Rectal smooth muscle tissue (tissue), 1 donor: ENCODE measurements around the gene GUK1.

ENCODE experiments used
- H3K27ac ChIP-seq: one replicate; pipeline ENCODE4 v1.7.0; 2013; ENCODE audit warnings: low read depth, low read length, inconsistent platforms
- H3K27me3 ChIP-seq: one replicate; pipeline ENCODE4 v1.7.0; 2013; ENCODE audit warnings: low read length; ENCODE audit not compliant: control insufficient read depth, insufficient read depth
- H3K36me3 ChIP-seq: one replicate; pipeline ENCODE4 v1.7.0; 2013; ENCODE audit warnings: low read length; ENCODE audit not compliant: control insufficient read depth, insufficient read depth
- H3K4me1 ChIP-seq: one replicate; pipeline ENCODE4 v1.7.0; 2013; ENCODE audit warnings: low read length; ENCODE audit not compliant: control insufficient read depth, insufficient read depth
- H3K4me3 ChIP-seq: one replicate; pipeline ENCODE4 v1.7.0; 2013; ENCODE audit warnings: low read length
- H3K9ac ChIP-seq: one replicate; pipeline ENCODE4 v1.7.0; 2013; ENCODE audit warnings: low read length

Gene GUK1

DNA sequence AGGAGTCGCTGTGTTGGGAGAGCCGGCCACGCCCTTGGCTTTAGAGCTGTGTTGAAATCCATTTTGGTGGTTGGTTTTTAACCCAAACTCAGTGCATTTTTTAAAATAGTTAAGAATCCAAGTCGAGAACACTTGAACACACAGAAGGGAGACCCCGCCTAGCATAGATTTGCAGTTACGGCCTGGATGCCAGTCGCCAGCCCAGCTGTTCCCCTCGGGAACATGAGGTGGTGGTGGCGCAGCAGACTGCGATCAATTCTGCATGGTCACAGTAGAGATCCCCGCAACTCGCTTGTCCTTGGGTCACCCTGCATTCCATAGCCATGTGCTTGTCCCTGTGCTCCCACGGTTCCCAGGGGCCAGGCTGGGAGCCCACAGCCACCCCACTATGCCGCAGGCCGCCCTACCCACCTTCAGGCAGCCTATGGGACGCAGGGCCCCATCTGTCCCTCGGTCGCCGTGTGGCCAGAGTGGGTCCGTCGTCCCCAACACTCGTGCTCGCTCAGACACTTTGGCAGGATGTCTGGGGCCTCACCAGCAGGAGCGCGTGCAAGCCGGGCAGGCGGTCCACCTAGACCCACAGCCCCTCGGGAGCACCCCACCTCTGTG lies 41.7 kb upstream of the GUK1 start:
- no peak overlapping the region for H3K4me3 ChIP-seq
- H3K9ac ChIP-seq = no peak overlapping the region
- no peaks in the 10 kb centered on the region for H3K27me3 ChIP-seq
- H3K4me1 ChIP-seq = no peaks in the 10 kb centered on the region
- H3K27ac ChIP-seq = no peak overlapping the region
- peaks cover 30% of the 10 kb centered on the region for H3K36me3 ChIP-seq

GRCh38 chr1:228099331-228099732 lies 40.7 kb upstream of the GUK1 start:
- no peak overlapping the region for H3K9ac ChIP-seq
- peaks cover 30% of the 10 kb centered on the region for H3K36me3 ChIP-seq
- no peak overlapping the region for H3K27ac ChIP-seq
- H3K27me3 ChIP-seq = no peaks in the 10 kb centered on the region
- peaks cover 3% of the 10 kb centered on the region for H3K4me1 ChIP-seq
- no peak overlapping the region for H3K4me3 ChIP-seq

- H3K4me3 ChIP-seq = peak overlapping the region; percentile 91
- H3K4me1 ChIP-seq = peaks cover 3% of the 10 kb centered on the region
- H3K36me3 ChIP-seq = peaks cover 30% of the 10 kb centered on the region
- H3K27ac ChIP-seq = no peak overlapping the region
- no peak overlapping the region for H3K9ac ChIP-seq
- no peaks in the 10 kb centered on the region for H3K27me3 ChIP-seq
Observed at GRCh38 chr1:228100822-228101613, 39.1 kb upstream of the GUK1 start.

DNA sequence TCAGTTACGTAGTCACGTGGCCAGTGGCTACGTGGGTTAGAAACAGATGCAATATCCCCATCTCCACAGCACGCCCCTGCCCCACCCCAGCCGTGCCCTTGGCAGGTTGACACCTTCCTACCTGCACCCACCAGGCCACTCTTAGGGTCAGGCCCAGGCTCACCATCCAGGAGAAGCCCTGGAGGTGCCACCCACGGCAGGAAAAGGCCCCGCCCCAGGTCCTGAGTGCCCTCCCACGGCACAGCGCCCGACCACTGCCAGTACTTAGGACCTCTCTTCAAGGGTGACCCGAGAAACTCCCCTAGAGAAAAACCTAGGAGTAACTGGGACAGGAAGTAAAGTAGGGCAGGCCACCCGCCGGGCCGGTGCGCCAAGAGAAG lies 38.5 kb upstream of the GUK1 start:
- H3K36me3 ChIP-seq = peaks cover 33% of the 10 kb centered on the region
- H3K27me3 ChIP-seq = no peaks in the 10 kb centered on the region
- H3K4me1 ChIP-seq = peaks cover 3% of the 10 kb centered on the region
- H3K27ac ChIP-seq = no peak overlapping the region
- H3K4me3 ChIP-seq = peak overlapping the region; percentile 91
- H3K9ac ChIP-seq = no peak overlapping the region

GRCh38 chr1:228101994-228102790 lies 37.9 kb upstream of the GUK1 start:
- H3K36me3 ChIP-seq = peaks cover 28% of the 10 kb centered on the region
- no peaks in the 10 kb centered on the region for H3K27me3 ChIP-seq
- H3K9ac ChIP-seq = peak overlapping the region; percentile 13
- H3K4me1 ChIP-seq = peaks cover 3% of the 10 kb centered on the region
- peak overlapping the region; percentile 91 for H3K4me3 ChIP-seq
- H3K27ac ChIP-seq = peak overlapping the region; percentile 90

- H3K9ac ChIP-seq = peak within 1 kb of the TSS; percentile 77
- peak within 1 kb of the TSS; percentile 91 for H3K4me3 ChIP-seq
- H3K27ac ChIP-seq = peak within 1 kb of the TSS; percentile 90
- H3K36me3 ChIP-seq = peaks cover 25% of the 10 kb centered on the region
- peaks cover 3% of the 10 kb centered on the region for H3K4me1 ChIP-seq
- H3K27me3 ChIP-seq = no peaks in the 10 kb centered on the region
Observed at GRCh38 chr1:228102791-228103620, 37.1 kb upstream of the GUK1 start, which contains the start of gene C1orf35. Gene C1orf35 (minus strand): TSS chr1:228103325. CDS start chr1:228103227, 98 bp downstream.

DNA sequence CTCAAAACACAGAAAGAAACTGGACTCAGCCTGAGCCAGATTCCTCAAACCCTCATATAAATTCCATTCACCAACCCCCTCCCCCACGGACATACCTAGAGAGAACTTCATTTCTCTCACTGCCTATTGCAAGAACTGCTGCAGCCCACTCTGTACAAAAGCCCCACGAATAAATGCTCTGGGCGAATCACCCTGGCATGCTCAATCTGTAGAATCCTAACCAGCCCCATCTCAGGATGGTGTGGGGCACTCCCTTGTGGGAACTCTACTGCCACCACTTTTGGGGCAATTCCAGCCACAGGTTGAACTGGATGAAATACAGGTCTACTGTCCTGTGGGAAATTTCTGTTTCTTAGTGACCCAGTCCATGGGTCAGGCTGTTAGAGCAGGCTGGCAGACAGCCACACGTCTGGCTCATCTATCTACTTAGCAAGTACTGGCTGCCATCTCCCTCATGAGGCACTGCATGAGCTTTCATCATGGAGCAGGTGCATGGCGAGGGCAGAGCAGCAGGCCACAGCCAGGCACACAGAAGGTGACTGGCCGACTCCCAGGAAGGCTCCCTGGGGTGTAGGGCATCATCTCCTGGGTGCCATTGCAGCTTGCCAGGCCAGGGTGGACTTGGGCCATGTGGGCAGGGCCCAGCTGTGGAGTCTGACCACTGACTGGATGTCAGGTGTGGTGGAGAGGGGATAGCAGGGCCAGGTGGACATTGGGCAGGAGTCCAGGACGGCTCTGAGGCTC lies 35.4 kb upstream of the GUK1 start:
- Histone ChIP-seq H3K4me1 (peaks cover 8% of the 10 kb centered on the region), H3K9ac (no peak overlapping the region), H3K27me3 (no peaks in the 10 kb centered on the region), H3K36me3 (peaks cover 12% of the 10 kb centered on the region), H3K4me3 (no peak overlapping the region), H3K27ac (peak overlapping the region; percentile 19)

DNA sequence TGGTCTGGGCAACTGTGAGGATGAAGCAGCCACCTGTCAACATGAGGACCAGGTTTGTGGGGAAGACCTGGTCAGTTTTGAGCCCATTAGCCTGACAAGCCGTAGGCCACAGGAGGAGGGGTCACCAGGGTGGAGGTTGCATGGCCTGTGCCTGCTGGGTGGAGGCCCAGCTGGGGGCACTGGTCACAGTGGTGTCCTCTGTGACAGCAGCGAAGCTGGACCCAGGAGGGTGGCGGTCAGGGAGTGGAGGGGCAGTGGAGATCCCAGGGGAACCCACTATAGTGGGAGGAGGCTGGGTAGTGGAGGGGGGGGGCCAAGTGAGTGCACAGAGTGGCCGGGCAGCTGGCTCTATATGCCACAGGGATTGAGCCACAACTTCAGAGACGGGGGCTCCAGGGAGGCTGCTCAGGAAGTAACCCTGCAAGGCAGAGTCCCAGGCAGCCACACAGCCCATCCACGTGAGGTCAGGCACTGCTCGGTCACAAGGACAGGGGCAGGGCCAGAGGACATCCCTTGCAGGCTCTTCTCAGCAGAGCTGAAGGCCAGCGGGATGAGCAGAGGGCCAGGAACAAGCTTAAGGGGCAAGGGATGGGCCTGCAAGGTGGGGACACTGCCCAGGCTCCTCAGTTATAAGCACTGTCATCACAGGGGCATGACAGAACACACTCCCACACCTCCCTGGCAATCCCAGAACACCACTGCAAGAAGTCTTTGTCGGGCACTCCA lies 34.6 kb upstream of the GUK1 start:
- no peak overlapping the region for H3K27ac ChIP-seq
- H3K4me1 ChIP-seq = peaks cover 8% of the 10 kb centered on the region
- no peak overlapping the region for H3K9ac ChIP-seq
- H3K27me3 ChIP-seq = no peaks in the 10 kb centered on the region
- peaks cover 8% of the 10 kb centered on the region for H3K36me3 ChIP-seq
- no peak overlapping the region for H3K4me3 ChIP-seq

DNA sequence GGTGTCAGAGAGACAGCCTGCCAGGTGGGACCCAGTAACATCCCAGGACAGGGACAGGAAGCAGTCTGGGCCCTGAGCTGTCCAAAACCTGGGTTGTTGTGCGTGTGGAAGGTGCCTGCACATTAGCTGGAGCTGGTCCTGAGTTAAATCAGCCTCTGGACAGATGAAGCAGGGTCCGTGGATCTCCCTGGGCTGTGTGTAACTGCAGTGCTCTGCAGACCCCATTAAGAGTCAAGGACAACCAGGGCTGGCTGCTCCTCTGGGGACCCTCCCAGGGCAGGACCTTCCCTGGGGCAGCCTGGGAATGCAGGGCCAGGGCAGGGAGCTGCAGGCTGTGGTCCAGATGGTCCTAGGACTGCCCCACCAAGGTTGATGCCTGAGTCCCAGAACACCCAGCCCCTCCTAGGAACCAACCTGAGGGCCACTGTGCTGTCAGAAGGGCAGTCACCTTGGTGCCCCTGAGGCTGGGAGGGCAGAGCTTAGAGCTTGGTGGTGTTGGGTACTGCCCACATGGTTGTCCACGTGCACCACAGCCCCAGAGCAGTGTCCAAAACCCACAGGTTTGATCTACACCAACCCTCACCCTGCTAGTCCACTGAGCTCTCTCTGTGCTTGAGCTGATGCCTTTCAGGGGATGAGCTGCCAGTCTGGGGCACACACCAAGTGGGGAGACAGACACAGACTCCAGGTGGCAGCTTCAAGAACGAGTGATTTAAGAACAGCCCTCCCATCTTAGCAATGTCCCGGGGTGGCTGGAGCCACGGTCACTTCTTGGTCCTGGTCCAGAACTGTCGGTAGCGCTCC lies 33.9 kb upstream of the GUK1 start:
- no peaks in the 10 kb centered on the region for H3K27me3 ChIP-seq
- H3K4me1 ChIP-seq = peaks cover 8% of the 10 kb centered on the region
- H3K4me3 ChIP-seq = no peak overlapping the region
- no peak overlapping the region for H3K27ac ChIP-seq
- H3K36me3 ChIP-seq = peaks cover 8% of the 10 kb centered on the region
- no peak overlapping the region for H3K9ac ChIP-seq

DNA sequence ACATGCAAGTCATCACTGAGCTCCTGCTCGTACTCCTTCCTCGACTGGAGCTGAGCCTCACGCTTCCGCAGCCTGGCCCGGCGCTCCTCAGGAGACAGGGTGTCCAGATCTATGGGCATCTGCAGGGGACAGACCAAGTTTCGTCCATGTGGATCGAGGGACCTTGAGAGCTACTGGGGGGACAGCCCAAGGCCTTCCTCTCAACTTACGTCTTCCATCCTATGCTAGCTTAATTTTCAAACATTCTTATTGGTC lies 33.4 kb upstream of the GUK1 start:
- Histone ChIP-seq H3K4me1 (peaks cover 8% of the 10 kb centered on the region), H3K27me3 (no peaks in the 10 kb centered on the region), H3K27ac (no peak overlapping the region), H3K4me3 (no peak overlapping the region), H3K36me3 (peaks cover 8% of the 10 kb centered on the region), H3K9ac (no peak overlapping the region)
